Retinal pigment epithelial cell (primary cell): ENCODE measurements around the gene FKBP5.
"Not testable (repeated sequence)": the region's sequence is repeated elsewhere in the genome, so short reads cannot be mapped to it uniquely, and the experiment has no call there.

ENCODE experiments used
- DNase-seq: peaks from one replicate; pipeline ENCODE4 v3.0.0-alpha.2; 2010; ENCODE audit warnings: low read depth
- H3K4me3 ChIP-seq: 2 replicates; pipeline ENCODE4 v1.5.1; 2011; ENCODE audit warnings: mild to moderate bottlenecking, low read length, control low read depth, moderate library complexity
- CTCF ChIP-seq: conservative IDR thresholded peaks from 2 replicates; pipeline ENCODE4 v1.5.1; 2011; ENCODE audit warnings: low read depth, low read length, control low read depth, inconsistent platforms

Gene FKBP5

GRCh38 chr6:35543459-35544193, 145.1 kb downstream of the FKBP5 start:
- TF ChIP-seq CTCF: no peak
- H3K4me3 ChIP-seq: no peak overlapping the region
- DNase-seq: no peak

- no peak for TF ChIP-seq CTCF
- H3K4me3 ChIP-seq: no peak overlapping the region
- DNase-seq: no peak
These were observed 146.9 kb downstream of the FKBP5 start for GRCh38 chr6:35541836-35542235.

- DNase-seq: no peak
- no peak for TF ChIP-seq CTCF
- H3K4me3 ChIP-seq: no peak overlapping the region
These were observed 149.5 kb downstream of the FKBP5 start for GRCh38 chr6:35539223-35539622.

- not testable (repeated sequence) for H3K4me3 ChIP-seq, DNase-seq
These were observed 152.9 kb downstream of the FKBP5 start for GRCh38 chr6:35535847-35536246.

- TF ChIP-seq CTCF: no peak
- peak; percentile 69 for DNase-seq
- peak overlapping the region; percentile 8 for H3K4me3 ChIP-seq
These were observed 154.1 kb downstream of the FKBP5 start for GRCh38 chr6:35534407-35535170.

- DNase-seq: no peak
- H3K4me3 ChIP-seq: no peak overlapping the region
- no peak for TF ChIP-seq CTCF
These were observed 154.7 kb downstream of the FKBP5 start for GRCh38 chr6:35533981-35534380.

- DNase-seq: no peak
- no peak for TF ChIP-seq CTCF
- H3K4me3 ChIP-seq: no peak overlapping the region
These were observed 156.6 kb downstream of the FKBP5 start for GRCh38 chr6:35532126-35532525.
